ENCODE data around the gene ESRRG.

Gene ESRRG

DNA sequence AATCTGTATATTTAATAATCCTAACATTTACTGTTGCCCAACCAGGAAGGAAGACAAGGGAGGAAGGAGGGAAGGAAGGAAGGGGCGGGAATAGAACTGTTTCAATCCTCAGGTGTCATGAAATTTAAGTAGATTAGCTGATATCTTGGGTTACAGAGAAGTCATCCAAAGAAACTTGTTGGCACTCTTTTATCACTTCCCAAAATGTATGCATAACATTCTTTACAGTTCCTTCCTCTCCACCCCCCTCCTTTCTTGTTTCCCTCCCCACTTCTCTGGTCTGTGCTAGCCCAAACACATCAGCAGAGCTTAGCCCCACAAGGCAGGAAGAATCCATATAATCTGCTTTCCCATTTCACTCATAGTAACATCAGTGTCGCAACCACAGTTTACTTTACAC lies 110.9 kb downstream of the ESRRG start:
- in situ Hi-C loops (cut with MboI; ENCODE audit: low sequenced_read_pairs, unreplicated experiment) = no loop called here
- TF ChIP-seq, protein P1, sequence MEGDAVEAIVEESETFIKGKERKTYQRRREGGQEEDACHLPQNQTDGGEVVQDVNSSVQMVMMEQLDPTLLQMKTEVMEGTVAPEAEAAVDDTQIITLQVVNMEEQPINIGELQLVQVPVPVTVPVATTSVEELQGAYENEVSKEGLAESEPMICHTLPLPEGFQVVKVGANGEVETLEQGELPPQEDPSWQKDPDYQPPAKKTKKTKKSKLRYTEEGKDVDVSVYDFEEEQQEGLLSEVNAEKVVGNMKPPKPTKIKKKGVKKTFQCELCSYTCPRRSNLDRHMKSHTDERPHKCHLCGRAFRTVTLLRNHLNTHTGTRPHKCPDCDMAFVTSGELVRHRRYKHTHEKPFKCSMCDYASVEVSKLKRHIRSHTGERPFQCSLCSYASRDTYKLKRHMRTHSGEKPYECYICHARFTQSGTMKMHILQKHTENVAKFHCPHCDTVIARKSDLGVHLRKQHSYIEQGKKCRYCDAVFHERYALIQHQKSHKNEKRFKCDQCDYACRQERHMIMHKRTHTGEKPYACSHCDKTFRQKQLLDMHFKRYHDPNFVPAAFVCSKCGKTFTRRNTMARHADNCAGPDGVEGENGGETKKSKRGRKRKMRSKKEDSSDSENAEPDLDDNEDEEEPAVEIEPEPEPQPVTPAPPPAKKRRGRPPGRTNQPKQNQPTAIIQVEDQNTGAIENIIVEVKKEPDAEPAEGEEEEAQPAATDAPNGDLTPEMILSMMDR (IDR thresholded peaks at IDR 0.05; ENCODE audit: borderline replicate concordance, control extremely low read depth, extremely low read depth, insufficient read depth, missing control alignments) = no peak
- no peak for DNase-seq (ENCODE audit: low spot score)

- TF ChIP-seq, protein P1 (IDR thresholded peaks at IDR 0.05; ENCODE audit: borderline replicate concordance, control extremely low read depth, extremely low read depth, insufficient read depth, missing control alignments) = no peak
- in situ Hi-C loops (cut with MboI; ENCODE audit: low sequenced_read_pairs, unreplicated experiment) = no loop called here
- no peak for DNase-seq (ENCODE audit: low spot score)
Observed at GRCh38 chr1:216607067-216607697, 116.0 kb downstream of the ESRRG start.

DNA sequence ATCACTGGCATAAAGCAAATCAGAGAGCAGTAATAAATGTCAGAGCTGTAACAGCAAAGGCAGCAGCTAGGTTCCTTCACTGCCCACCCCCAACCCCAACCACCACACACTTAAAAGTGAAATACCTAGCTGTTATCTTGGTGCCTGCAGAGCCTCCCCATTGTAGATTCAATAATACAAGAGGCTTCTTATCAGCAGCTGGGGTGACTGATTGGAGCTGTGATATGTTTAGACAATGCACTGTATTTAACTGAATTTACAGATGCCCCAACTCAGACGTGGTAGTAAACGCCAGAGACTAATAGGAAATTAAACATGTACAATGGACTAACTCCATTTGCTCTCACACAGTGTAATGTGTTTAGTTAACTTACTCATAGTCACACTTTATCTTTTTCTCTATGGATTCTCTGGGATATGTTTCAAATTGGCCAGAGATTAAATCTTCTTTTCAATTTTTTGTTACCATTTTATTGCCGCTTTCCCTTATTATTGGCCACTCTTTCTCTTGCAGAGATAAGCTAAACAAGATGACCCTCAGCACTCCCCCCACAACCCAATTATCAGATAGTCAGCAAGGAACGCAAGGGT lies 117.1 kb downstream of the ESRRG start:
- no peak for DNase-seq (ENCODE audit: low spot score)
- TF ChIP-seq, protein P1 (IDR thresholded peaks at IDR 0.05; ENCODE audit: borderline replicate concordance, control extremely low read depth, extremely low read depth, insufficient read depth, missing control alignments) = no peak
- in situ Hi-C loops (cut with MboI; ENCODE audit: low sequenced_read_pairs, unreplicated experiment) = no loop called here

- TF ChIP-seq, protein P1 (IDR thresholded peaks at IDR 0.05; ENCODE audit: borderline replicate concordance, control extremely low read depth, extremely low read depth, insufficient read depth, missing control alignments) = no peak
- in situ Hi-C loops (cut with MboI; ENCODE audit: low sequenced_read_pairs, unreplicated experiment) = no loop called here
- no peak for DNase-seq (ENCODE audit: low spot score)
Observed at GRCh38 chr1:216604771-216605170, 118.5 kb downstream of the ESRRG start.

- TF ChIP-seq, protein P1 (IDR thresholded peaks at IDR 0.05; ENCODE audit: borderline replicate concordance, control extremely low read depth, extremely low read depth, insufficient read depth, missing control alignments) = peak; percentile 23
- in situ Hi-C loops (cut with MboI; ENCODE audit: low sequenced_read_pairs, unreplicated experiment) = no loop called here
- peak; percentile 48 for DNase-seq (ENCODE audit: low spot score)
Observed at GRCh38 chr1:216600730-216601609, 122.3 kb downstream of the ESRRG start.

DNA sequence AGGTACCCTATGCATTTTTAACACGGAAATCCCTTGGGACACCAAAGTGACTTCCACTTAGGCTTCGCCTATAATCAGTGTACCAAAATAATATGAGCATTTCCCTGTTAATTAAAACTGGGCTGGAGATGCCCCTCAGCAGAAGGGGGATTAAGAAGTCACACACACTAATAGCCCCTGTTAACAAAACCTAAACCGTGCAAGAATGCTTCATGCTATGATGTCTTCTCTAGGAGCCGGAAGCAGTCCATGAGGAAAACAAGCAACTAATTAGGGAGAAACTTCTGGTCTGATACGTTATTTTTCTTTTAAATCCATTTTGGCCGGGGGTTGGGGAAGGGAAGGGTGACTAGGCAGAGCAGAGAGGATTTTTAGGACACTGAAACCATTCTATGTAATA lies 123.4 kb downstream of the ESRRG start:
- DNase-seq (ENCODE audit: low spot score) = no peak
- TF ChIP-seq, protein P1 (IDR thresholded peaks at IDR 0.05; ENCODE audit: borderline replicate concordance, control extremely low read depth, extremely low read depth, insufficient read depth, missing control alignments) = no peak
- in situ Hi-C loops (cut with MboI; ENCODE audit: low sequenced_read_pairs, unreplicated experiment) = no loop called here

Measured in GM13976 (cell line).